Mucosa of rectum (tissue), 2 donors: ENCODE data around the gene CRYBB1.

Experiments
- H3K27ac ChIP-seq, 2 donors: one replicate each; pipeline ENCODE4 v1.7.0; 2013; ENCODE audit warnings: inconsistent platforms in 2 of 2, low read depth in 2 of 2, low read length in 2 of 2
- H3K27me3 ChIP-seq, 2 donors: one replicate each; pipeline ENCODE4 v1.7.0; 2013; ENCODE audit warnings: low read length in 2 of 2; ENCODE audit not compliant: control insufficient read depth in 2 of 2, insufficient read depth in 2 of 2
- H3K36me3 ChIP-seq, 2 donors: one replicate each; pipeline ENCODE4 v1.7.0; 2013; ENCODE audit warnings: low read length in 2 of 2; ENCODE audit not compliant: control insufficient read depth in 2 of 2, insufficient read depth in 2 of 2
- H3K4me1 ChIP-seq, 2 donors: one replicate each; pipeline ENCODE4 v1.7.0; 2013; ENCODE audit warnings: low read length in 2 of 2, mild to moderate bottlenecking in 1 of 2; ENCODE audit not compliant: control insufficient read depth in 2 of 2, insufficient read depth in 2 of 2
- H3K4me3 ChIP-seq, 2 donors: one replicate each; pipeline ENCODE4 v1.7.0; 2013; ENCODE audit warnings: low read length in 2 of 2
- H3K9ac ChIP-seq, 2 donors: one replicate each; pipeline ENCODE4 v1.7.0; 2013; ENCODE audit warnings: low read length in 2 of 2, low read depth in 1 of 2, mild to moderate bottlenecking in 1 of 2
- H3K9me3 ChIP-seq, 2 donors: one replicate each; pipeline ENCODE4 v1.7.0; 2013; ENCODE audit warnings: low read length in 2 of 2; ENCODE audit not compliant: control insufficient read depth in 2 of 2
- donor health status: healthy.
- donor health status: Normal muscosa, but diverticular disease.

Gene CRYBB1

GRCh38 chr22:26589845-26590736 is 27.7 kb downstream of the CRYBB1 start, which contains the start of gene TPST2:
TSS of gene TPST2 (minus strand) at chr22:26590132. CDS start at chr22:26541630, 48,502 bp downstream.
- peak within 1 kb of the TSS; percentile 57 to 75 for H3K27ac ChIP-seq
- H3K36me3 ChIP-seq, result no peaks in the 10 kb centered on the region
- peak within 1 kb of the TSS; percentile 77 to 80 for H3K9ac ChIP-seq
- no peaks in the 10 kb centered on the region for H3K27me3 ChIP-seq
- no peaks in the 10 kb centered on the region for H3K9me3 ChIP-seq
- H3K4me3 ChIP-seq, result peak within 1 kb of the TSS; percentile 75 to 86
- peaks cover 21 to 24% of the 10 kb centered on the region in 2 donors for H3K4me1 ChIP-seq

- no peaks in the 10 kb centered on the region for H3K27me3 ChIP-seq
- no peaks in the 10 kb centered on the region for H3K36me3 ChIP-seq
- H3K9me3 ChIP-seq, result no peaks in the 10 kb centered on the region
- H3K4me1 ChIP-seq, result peaks cover 21 to 24% of the 10 kb centered on the region in 2 donors
- peak overlapping the region; percentile 63 to 77 for H3K9ac ChIP-seq
- H3K4me3 ChIP-seq, result peak overlapping the region; percentile 75 to 77
- peak overlapping the region; percentile 57 to 75 for H3K27ac ChIP-seq
Observed at GRCh38 chr22:26589367-26589844, 28.4 kb downstream of the CRYBB1 start.

GRCh38 chr22:26588729-26589366 is 29.0 kb downstream of the CRYBB1 start:
- Histone ChIP-seq H3K4me3 (peak overlapping the region; percentile 75 to 77), H3K9me3 (no peaks in the 10 kb centered on the region), H3K4me1 (peaks cover 21 to 24% of the 10 kb centered on the region in 2 donors), H3K36me3 (no peaks in the 10 kb centered on the region), H3K27ac (peak overlapping the region; percentile 57 to 75), H3K9ac (peak overlapping the region; percentile 63 to 77), H3K27me3 (no peaks in the 10 kb centered on the region)

- H3K27ac ChIP-seq, result no peak overlapping the region
- no peaks in the 10 kb centered on the region for H3K27me3 ChIP-seq
- H3K9ac ChIP-seq, result no peak overlapping the region
- peaks cover 21 to 24% of the 10 kb centered on the region in 2 donors for H3K4me1 ChIP-seq
- H3K9me3 ChIP-seq, result no peaks in the 10 kb centered on the region
- H3K4me3 ChIP-seq, result peak overlapping the region in 1 of 2 donors; percentile 77
- H3K36me3 ChIP-seq, result no peaks in the 10 kb centered on the region
Observed at GRCh38 chr22:26587991-26588613, 29.7 kb downstream of the CRYBB1 start.

- Histone ChIP-seq H3K4me3 (no peak overlapping the region), H3K9ac (no peak overlapping the region), H3K36me3 (no peaks in the 10 kb centered on the region), H3K4me1 (peaks cover 16 to 18% of the 10 kb centered on the region in 2 donors), H3K27me3 (no peaks in the 10 kb centered on the region), H3K27ac (no peak overlapping the region), H3K9me3 (no peaks in the 10 kb centered on the region)
Observed at GRCh38 chr22:26586556-26587325, 31.1 kb downstream of the CRYBB1 start.

GRCh38 chr22:26585104-26585790 is 32.6 kb downstream of the CRYBB1 start:
- no peak overlapping the region for H3K9ac ChIP-seq
- H3K9me3 ChIP-seq, result no peaks in the 10 kb centered on the region
- H3K36me3 ChIP-seq, result no peaks in the 10 kb centered on the region
- no peak overlapping the region for H3K27ac ChIP-seq
- H3K4me3 ChIP-seq, result no peak overlapping the region
- H3K27me3 ChIP-seq, result no peaks in the 10 kb centered on the region
- H3K4me1 ChIP-seq, result peaks cover 12 to 16% of the 10 kb centered on the region in 2 donors

GRCh38 chr22:26584010-26584409 is 33.8 kb downstream of the CRYBB1 start:
- H3K9ac ChIP-seq, result no peak overlapping the region
- peaks cover 8 to 17% of the 10 kb centered on the region in 2 donors for H3K4me1 ChIP-seq
- no peaks in the 10 kb centered on the region for H3K27me3 ChIP-seq
- H3K36me3 ChIP-seq, result no peaks in the 10 kb centered on the region
- H3K4me3 ChIP-seq, result no peak overlapping the region
- no peak overlapping the region for H3K27ac ChIP-seq
- H3K9me3 ChIP-seq, result no peaks in the 10 kb centered on the region

GRCh38 chr22:26581633-26582168 is 36.1 kb downstream of the CRYBB1 start:
- Histone ChIP-seq H3K9ac (no peak overlapping the region), H3K9me3 (no peaks in the 10 kb centered on the region), H3K4me3 (no peak overlapping the region), H3K27ac (no peak overlapping the region), H3K4me1 (peaks cover 5 to 10% of the 10 kb centered on the region in 2 donors), H3K36me3 (no peaks in the 10 kb centered on the region), H3K27me3 (no peaks in the 10 kb centered on the region)

- Histone ChIP-seq H3K27me3 (no peaks in the 10 kb centered on the region), H3K36me3 (no peaks in the 10 kb centered on the region), H3K4me3 (no peak overlapping the region), H3K4me1 (peaks cover 0 to 10% of the 10 kb centered on the region in 2 donors), H3K9me3 (no peaks in the 10 kb centered on the region), H3K27ac (no peak overlapping the region), H3K9ac (no peak overlapping the region)
Observed at GRCh38 chr22:26581026-26581425, 36.8 kb downstream of the CRYBB1 start.
